ENCODE results near the gene ZSCAN5A.
"Not testable (repeated sequence)": the region's sequence is repeated elsewhere in the genome, so short reads cannot be mapped to it uniquely, and the experiment has no call there.

The ZSCAN5A gene

GRCh38 chr19:56271151-56271550 is 43.5 kb downstream of the ZSCAN5A start:
- no peak for DNase-seq (ENCODE audit: low read depth)

DNA sequence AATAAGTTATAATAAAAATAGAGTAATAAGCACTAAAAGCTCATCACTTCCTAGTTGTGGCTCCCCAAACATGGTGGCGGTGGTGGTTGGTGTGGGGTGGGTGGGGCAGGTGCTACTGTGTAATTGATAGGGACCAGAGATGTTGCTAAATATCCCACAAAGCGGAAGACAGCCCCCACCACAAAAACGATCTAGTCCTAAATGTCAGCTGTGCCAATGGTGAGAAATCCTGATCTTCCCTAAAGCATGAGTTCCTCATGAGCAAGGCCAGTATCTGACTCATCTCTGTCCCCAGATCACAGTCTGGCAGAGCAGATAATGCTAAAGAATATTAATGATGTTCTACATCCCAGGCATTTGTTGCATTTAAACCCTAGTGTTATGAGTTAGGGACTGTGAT is 44.0 kb downstream of the ZSCAN5A start:
- peak; percentile 8 for DNase-seq (ENCODE audit: low read depth)

GRCh38 chr19:56269348-56269747 is 45.3 kb downstream of the ZSCAN5A start:
- DNase-seq (ENCODE audit: low read depth), result no peak

- DNase-seq (ENCODE audit: low read depth), result no peak
Measured at GRCh38 chr19:56266051-56266450, 48.6 kb downstream of the ZSCAN5A start.

DNA sequence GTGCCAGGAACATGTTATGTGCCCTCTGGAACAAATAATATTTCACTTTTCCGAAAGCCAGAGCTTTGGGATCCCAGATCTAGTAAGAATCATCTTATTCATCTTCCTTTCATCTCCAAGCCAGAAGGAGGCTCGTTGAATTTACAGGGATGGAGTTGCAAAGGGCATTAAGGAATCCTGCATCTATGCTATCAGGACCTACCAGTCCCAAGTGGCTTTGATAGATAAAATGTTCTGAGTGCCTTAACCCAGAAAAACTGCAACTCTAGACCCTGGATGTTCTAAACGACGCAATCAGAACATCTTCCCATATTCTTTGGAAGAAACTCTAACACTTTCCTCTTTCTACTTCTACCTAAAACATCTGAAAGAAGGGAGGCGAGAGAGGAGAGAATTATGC is 51.3 kb downstream of the ZSCAN5A start:
- no peak for DNase-seq (ENCODE audit: low read depth)

- DNase-seq (ENCODE audit: low read depth), result not testable (repeated sequence)
Measured at GRCh38 chr19:56261932-56262331, 52.7 kb downstream of the ZSCAN5A start.

DNA sequence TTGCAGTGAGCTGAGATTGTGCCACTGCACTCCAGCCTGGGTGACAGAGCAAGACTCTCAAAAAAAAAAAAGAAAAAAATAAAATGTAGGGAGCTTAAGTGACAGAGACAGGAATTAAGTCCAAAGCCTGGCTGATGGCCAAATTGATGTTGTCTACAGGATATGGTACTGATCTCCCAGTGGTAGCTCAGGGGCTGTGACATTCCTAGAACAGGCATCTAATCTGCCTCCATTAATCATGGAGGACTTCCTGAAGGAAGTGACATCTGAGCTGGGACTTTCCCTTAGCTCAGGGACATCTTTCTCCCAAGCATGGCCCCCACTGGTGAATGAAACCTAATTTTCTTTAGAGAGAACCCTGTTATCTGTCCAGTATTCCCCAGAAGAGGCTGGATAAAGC is 53.5 kb downstream of the ZSCAN5A start:
- DNase-seq (ENCODE audit: low read depth), result no peak

DNA sequence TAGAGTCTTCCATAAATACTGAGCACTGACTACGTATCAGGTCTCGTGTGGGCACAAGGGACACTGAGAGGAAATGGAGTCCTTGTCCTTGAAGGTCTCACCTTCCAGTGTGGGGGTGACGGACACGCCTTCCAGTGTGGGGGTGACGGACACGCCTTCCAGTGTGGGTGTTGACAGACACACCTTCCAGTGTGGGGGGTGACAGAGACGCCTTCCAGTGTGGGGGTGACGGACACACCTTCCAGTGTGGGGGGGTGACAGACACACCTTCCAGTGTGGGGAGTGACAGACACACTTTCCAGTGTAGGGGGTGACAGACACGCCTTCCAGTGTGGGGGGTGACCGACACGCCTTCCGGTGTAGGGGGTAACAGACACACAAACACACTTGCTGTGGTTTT is 56.4 kb downstream of the ZSCAN5A start:
- DNase-seq (ENCODE audit: low read depth), result no peak

- DNase-seq (ENCODE audit: low read depth), result peak; percentile 72
Measured at GRCh38 chr19:56253737-56254136, 60.9 kb downstream of the ZSCAN5A start.

GRCh38 chr19:56252699-56253422 is 61.8 kb downstream of the ZSCAN5A start:
- DNase-seq (ENCODE audit: low read depth), result peak; percentile 67

- DNase-seq (ENCODE audit: low read depth), result not testable (repeated sequence)
Measured at GRCh38 chr19:56248736-56249338, 65.8 kb downstream of the ZSCAN5A start.

GRCh38 chr19:56245764-56246163 is 68.9 kb downstream of the ZSCAN5A start:
- not testable (repeated sequence) for DNase-seq (ENCODE audit: low read depth)

- DNase-seq (ENCODE audit: low read depth), result peak; percentile 60
Measured at GRCh38 chr19:56245121-56245740, 69.4 kb downstream of the ZSCAN5A start.

GRCh38 chr19:56223481-56223880 is 91.2 kb downstream of the ZSCAN5A start:
- no peak for DNase-seq (ENCODE audit: low read depth)

GRCh38 chr19:56222901-56223300 is 91.7 kb downstream of the ZSCAN5A start:
- no peak for DNase-seq (ENCODE audit: low read depth)

- no peak for DNase-seq (ENCODE audit: low read depth)
Measured at GRCh38 chr19:56221851-56222250, 92.8 kb downstream of the ZSCAN5A start.

GRCh38 chr19:56221442-56221841 is 93.2 kb downstream of the ZSCAN5A start:
- DNase-seq (ENCODE audit: low read depth), result peak; percentile 11

DNA sequence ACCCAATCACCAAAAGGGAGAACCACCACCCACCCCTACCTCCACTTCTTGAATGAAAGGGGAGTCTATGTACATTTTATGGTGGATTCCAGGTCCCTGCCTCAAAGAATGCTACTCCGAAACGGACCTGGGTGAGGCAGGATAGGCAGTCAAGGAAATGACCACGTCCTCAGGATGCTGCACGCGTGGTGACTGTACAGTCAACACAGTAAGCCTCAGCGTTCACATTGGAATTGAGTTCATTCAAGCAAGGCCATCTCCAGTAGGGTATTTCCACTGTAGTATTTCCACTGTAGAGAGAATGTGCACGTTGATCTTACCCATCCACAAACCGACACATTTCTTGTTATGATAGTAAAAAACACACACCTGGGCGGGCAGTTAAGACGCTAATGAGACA is 95.7 kb downstream of the ZSCAN5A start:
- no peak for DNase-seq (ENCODE audit: low read depth)

DNA sequence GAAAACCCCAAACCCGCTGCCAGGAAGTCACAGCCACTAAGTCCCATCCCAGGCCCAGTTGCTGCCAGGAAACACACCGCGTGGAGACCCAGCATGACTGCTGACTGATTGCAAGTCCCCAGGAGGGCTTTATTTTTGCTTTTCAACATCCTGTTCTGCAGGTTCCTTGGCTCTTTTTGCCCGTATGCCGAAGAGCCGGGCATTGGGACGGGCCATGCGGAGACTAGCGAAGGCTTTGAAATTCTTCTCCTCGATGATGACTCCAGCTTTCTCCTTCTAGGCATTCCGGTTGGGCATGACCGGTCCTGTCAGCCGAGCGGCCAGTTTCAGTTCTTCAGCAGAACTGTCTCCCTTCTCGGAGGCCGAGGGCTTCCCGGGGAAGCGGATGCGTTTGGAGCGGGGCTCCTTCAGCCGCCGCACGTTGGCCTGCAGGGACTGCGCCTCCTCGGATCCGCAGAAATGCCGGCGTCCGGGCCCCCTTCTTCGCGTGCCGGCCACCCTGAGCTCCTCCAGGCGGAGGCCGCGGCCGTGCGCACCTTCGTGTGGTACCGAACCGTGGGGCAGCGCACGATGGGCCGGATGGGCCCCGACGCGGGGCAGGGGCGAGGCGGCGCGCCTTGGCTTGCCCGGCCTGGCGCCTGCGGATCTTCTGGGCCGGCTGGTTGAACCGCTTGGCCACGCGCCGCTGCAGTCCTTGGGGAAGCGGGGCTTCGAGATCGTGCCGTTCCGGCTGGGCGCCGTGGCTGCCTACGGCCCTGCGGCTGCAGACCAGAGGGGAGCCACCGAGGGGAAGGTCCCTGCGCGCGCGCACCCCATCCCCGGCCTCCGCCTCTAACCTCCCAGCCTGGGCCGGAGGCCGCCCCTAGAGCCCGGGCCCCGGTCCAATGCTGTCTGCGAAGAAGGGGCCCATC is 97.3 kb downstream of the ZSCAN5A start:
- DNase-seq (ENCODE audit: low read depth), result no peak

GRCh38 chr19:56211718-56212117 is 102.9 kb downstream of the ZSCAN5A start:
- DNase-seq (ENCODE audit: low read depth), result no peak

GRCh38 chr19:56210036-56210435 is 104.6 kb downstream of the ZSCAN5A start:
- DNase-seq (ENCODE audit: low read depth), result not testable (repeated sequence)

- DNase-seq (ENCODE audit: low read depth), result no peak
Measured at GRCh38 chr19:56209091-56209490, 105.5 kb downstream of the ZSCAN5A start.

All from ELR (cell line).